Smooth muscle cell (in vitro differentiated cells): ENCODE results near the gene ARHGAP23. TPM values are rescaled to one million over a fixed set of nuclear protein-coding genes. Genes with fewer than 3 reads are reported as not detected.

Source experiments
- DNase-seq: peaks from one replicate; lab custom pipeline; 2025; ENCODE audit not compliant: unreplicated experiment; lab: John Stamatoyannopoulos, UW
- H2AFZ ChIP-seq: fragments of 200-600 bp; sonication (generic); 2 replicates; pipeline ENCODE4 v1.6.0; 2016; ENCODE audit warnings: antibody characterized with exemption, low read depth, mild to moderate bottlenecking
- H3F3A ChIP-seq: fragments of 200-600 bp; sonication (generic); 2 replicates; pipeline ENCODE4 v1.6.0; 2017; ENCODE audit warnings: antibody characterized with exemption, low read depth
- H3K27ac ChIP-seq: fragments of 200-600 bp; sonication (generic); 2 replicates; pipeline ENCODE4 v1.5.1; 2016; ENCODE audit warnings: low read depth, mild to moderate bottlenecking
- H3K27me3 ChIP-seq: fragments of 200-600 bp; sonication (generic); 2 replicates; pipeline ENCODE4 v1.6.1; 2016; ENCODE audit warnings: low read depth, mild to moderate bottlenecking
- H3K36me3 ChIP-seq: fragments of 200-600 bp; sonication (generic); 2 replicates; pipeline ENCODE4 v1.5.1; 2016; ENCODE audit warnings: low read depth
- H3K4me1 ChIP-seq: fragments of 200-600 bp; sonication (generic); 2 replicates; pipeline ENCODE4 v1.5.1; 2016; ENCODE audit warnings: low read depth
- H3K4me2 ChIP-seq: fragments of 200-600 bp; sonication (generic); 2 replicates; pipeline ENCODE4 v1.6.0; 2016; ENCODE audit warnings: mild to moderate bottlenecking
- H3K4me3 ChIP-seq: fragments of 200-600 bp; sonication (generic); 2 replicates; pipeline ENCODE4 v1.5.1; 2016; ENCODE audit warnings: mild to moderate bottlenecking
- H3K79me2 ChIP-seq: fragments of 200-600 bp; sonication (generic); 2 replicates; pipeline ENCODE4 v1.6.0; 2016; ENCODE audit warnings: low read depth, mild to moderate bottlenecking
- H3K9ac ChIP-seq: fragments of 200-600 bp; sonication (generic); 2 replicates; pipeline ENCODE4 v1.6.0; 2016; ENCODE audit warnings: low read depth
- H3K9me3 ChIP-seq: fragments of 200-600 bp; sonication (generic); replicated peaks from 2 replicates; pipeline ENCODE4 v1.5.1; 2016; ENCODE audit warnings: low read depth
- H4K20me1 ChIP-seq: fragments of 200-600 bp; sonication (generic); 2 replicates; pipeline ENCODE4 v1.6.0; 2016; ENCODE audit warnings: low read depth
- CTCF ChIP-seq: fragments of 200-600 bp; sonication (generic); IDR thresholded peaks from 2 replicates; pipeline ENCODE4 v1.5.1; 2017; ENCODE audit warnings: borderline replicate concordance, mild to moderate bottlenecking, antibody characterized with exemption; ENCODE audit not compliant: insufficient read depth, poor library complexity, severe bottlenecking
- WGBS: methylation state at CpG from one replicate; pipeline ENCODE4 v1.1.7; 2016; ENCODE audit warnings: low lambda C conversion rate; 5-methylcytosine and 5-hydroxymethylcytosine counted together
- polyA plus RNA-seq: library from polyadenylated mRNA; unstranded; fragments of >200 nt; fragmentation: Nextera tagmentation; extraction: Ambion mirVana; gene quantifications from 2 replicates; pipeline ENCODE4 v1.2.1, GENCODE V29; 2016
- total RNA-seq: library from RNA; depleted of rRNA; stranded (reverse); fragments of >200 nt; gene quantifications from 2 replicates; pipeline ENCODE4 v1.2.3, GENCODE V29; 2014

Gene ARHGAP23
- total and polyA plus RNA-seq, 2 experiments from 2014 or later: 24.9 to 34.0 TPM

GRCh38 chr17:38535886-38536285 lies 107.6 kb downstream of the ARHGAP23 start:
- Histone ChIP-seq H3K27me3 (no peaks in the 10 kb centered on the region), H3K79me2 (no peaks in the 10 kb centered on the region), H3K9me3 (no peaks in the 10 kb centered on the region), H2AFZ (no peak overlapping the region), H3K4me3 (no peak overlapping the region), H3K9ac (no peak overlapping the region), H3K4me2 (no peak overlapping the region), H3K36me3 (no peaks in the 10 kb centered on the region), H3K27ac (no peak overlapping the region), H3F3A (no peaks in the 10 kb centered on the region), H3K4me1 (peaks cover 23% of the 10 kb centered on the region), H4K20me1 (no peaks in the 10 kb centered on the region)
- 93% methylated on average over 8 of the region's 8 CpGs for WGBS
- no peak for TF ChIP-seq CTCF
- no peak for DNase-seq

GRCh38 chr17:38536661-38537060 lies 108.4 kb downstream of the ARHGAP23 start:
- WGBS: 83% methylated on average over 4 of the region's 4 CpGs
- H4K20me1 ChIP-seq: no peaks in the 10 kb centered on the region
- H2AFZ ChIP-seq: no peak overlapping the region
- peaks cover 23% of the 10 kb centered on the region for H3K4me1 ChIP-seq
- no peaks in the 10 kb centered on the region for H3K36me3 ChIP-seq
- no peak overlapping the region for H3K27ac ChIP-seq
- no peaks in the 10 kb centered on the region for H3K79me2 ChIP-seq
- TF ChIP-seq CTCF: no peak
- no peak overlapping the region for H3K4me3 ChIP-seq
- no peak overlapping the region for H3K4me2 ChIP-seq
- no peaks in the 10 kb centered on the region for H3K9me3 ChIP-seq
- H3F3A ChIP-seq: no peaks in the 10 kb centered on the region
- DNase-seq: no peak
- H3K27me3 ChIP-seq: no peaks in the 10 kb centered on the region
- H3K9ac ChIP-seq: no peak overlapping the region

DNA sequence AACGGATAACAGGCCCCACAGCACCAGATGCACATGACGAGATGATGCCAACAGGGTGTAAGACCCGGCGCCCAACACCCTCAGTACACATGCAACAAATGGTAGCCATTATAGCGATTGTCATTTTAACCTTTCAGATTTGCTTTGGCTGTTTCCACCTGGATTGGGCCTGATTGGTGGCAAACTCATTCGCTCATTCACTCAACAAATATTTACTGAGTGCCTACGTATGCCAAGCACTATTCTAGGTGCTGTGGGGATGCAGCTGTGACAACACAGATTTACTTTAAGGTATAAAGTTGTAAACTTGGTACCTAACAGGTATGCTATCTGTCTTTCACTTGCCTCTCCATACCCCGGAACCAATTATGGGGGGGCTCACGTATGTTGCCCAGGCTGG lies 110.6 kb downstream of the ARHGAP23 start:
- Histone ChIP-seq H2AFZ (no peak overlapping the region), H4K20me1 (no peaks in the 10 kb centered on the region), H3K4me1 (peaks cover 10% of the 10 kb centered on the region), H3K27ac (no peak overlapping the region), H3K79me2 (no peaks in the 10 kb centered on the region), H3F3A (no peaks in the 10 kb centered on the region), H3K27me3 (no peaks in the 10 kb centered on the region), H3K9ac (no peak overlapping the region), H3K4me2 (no peak overlapping the region), H3K4me3 (no peak overlapping the region), H3K36me3 (no peaks in the 10 kb centered on the region), H3K9me3 (no peaks in the 10 kb centered on the region)
- WGBS: 95% methylated on average over 9 of the region's 9 CpGs
- TF ChIP-seq CTCF: no peak
- DNase-seq: no peak

DNA sequence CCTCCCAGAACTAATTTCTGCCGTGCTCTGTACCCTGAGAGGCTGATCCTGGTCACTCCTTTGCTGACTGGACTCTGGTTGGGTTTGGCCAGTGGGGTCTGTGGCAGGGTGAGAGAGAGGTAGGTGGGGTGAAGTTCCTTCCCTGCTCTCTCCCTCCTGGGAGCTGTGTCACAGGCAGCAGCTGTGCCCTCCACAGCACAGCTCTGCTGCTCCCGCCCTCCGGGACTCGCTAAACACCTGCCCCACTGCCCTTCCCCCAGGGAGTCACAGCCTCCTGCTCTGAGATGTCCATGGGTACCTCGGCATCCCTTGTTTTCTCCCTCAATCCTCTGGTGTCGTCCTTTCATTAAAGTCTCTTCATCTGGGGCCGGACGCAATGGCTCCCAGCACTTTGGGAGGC lies 111.1 kb downstream of the ARHGAP23 start:
- H2AFZ ChIP-seq: no peak overlapping the region
- H3K36me3 ChIP-seq: no peaks in the 10 kb centered on the region
- no peak for TF ChIP-seq CTCF
- H3K27me3 ChIP-seq: no peaks in the 10 kb centered on the region
- H4K20me1 ChIP-seq: no peaks in the 10 kb centered on the region
- no peaks in the 10 kb centered on the region for H3F3A ChIP-seq
- no peaks in the 10 kb centered on the region for H3K79me2 ChIP-seq
- 92% methylated on average over 8 of the region's 8 CpGs for WGBS
- no peak overlapping the region for H3K27ac ChIP-seq
- H3K4me2 ChIP-seq: no peak overlapping the region
- H3K9me3 ChIP-seq: no peaks in the 10 kb centered on the region
- peaks cover 5% of the 10 kb centered on the region for H3K4me1 ChIP-seq
- H3K4me3 ChIP-seq: no peak overlapping the region
- no peak overlapping the region for H3K9ac ChIP-seq
- DNase-seq: no peak
